Measurements from ENCODE around the gene HJURP.

HJURP gene

GRCh38 chr2:233813236-233814055 is 40.9 kb downstream of the HJURP start:
- no peak for DNase-seq

DNA sequence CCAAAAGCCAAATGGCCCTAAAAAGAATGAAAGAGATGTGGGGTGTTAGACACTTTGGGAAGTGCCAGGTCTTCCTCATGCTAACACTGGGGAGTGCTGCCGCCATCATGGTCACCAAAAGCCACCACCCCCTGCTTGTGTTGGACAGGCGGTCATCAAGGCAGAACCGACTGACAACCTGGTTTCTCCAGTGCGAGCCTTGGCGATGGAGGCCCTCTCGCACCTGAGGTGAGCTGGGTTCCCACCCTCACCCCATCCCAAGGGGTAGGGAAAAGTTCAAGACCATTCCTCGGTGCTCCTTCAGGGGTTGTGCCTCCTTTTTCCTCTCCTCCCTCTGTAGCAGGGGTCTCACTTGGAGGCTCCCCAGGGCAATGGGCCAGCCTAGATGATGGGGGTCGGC is 42.6 kb downstream of the HJURP start:
- DNase-seq: no peak

GRCh38 chr2:233811087-233811486 is 43.2 kb downstream of the HJURP start:
- no peak for DNase-seq

DNA sequence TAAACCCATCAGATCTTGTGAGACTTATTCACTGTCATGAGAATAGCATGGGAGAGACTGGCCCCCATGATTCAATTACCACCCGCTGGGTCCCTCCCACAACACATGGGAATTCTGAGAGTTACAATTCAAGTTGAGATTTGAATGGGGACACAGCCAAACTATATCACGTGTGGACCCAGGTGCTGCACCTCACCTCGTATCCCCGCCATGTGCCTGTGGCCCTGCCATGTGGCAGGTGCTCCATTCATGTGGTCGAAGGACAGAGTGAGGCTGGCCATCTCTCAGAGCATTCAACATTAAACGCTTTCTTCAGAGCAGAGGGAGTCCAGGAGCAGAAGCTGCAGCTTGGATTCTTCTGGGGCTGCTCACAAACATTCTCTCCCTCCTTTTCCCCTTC is 44.0 kb downstream of the HJURP start:
- no peak for DNase-seq

DNA sequence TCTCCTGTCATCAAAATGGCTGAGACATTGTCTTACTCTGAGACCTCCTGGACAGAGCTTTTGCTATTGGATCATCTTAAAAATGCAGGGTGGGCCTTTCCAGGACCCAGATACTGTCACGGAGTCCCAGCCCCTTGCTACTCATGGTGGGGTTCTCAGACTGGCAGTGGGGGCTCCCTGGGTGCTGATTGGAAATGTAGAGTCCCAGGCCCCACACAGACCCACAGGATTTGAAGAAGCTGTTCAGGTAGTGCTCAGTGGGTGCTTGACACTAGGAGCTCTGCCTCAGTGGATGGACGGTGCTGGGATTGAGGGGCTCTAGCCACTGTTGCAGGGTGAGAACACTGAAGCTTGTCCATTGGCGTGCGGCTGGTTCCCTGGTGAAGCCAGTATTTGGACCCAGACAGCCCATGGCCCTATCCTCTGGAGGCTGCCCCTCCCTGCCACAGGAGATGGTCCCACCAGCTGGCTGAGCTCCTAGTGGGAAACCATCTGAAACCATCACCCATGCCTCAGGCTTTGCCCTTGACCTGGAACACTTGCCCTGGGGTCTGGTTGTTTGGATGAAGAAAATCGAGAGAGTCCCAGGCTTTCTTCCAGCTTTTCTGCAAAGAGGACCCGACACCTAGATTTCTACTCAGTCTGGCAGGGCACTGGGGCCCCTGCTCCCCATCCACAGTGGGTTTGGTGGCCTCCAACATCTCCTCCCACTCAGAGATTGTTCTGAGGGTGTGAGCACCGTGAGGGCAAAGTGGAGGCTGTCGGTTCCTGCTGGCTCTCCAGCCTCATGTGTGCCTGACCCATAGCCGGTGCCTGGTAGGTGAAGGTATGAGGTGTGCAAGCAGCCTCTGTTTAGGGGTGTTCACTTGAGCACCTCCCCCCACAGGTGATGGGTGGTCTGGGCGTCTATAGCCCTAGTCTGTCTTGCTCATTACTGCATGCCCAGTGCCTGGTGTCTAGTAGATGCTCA is 46.1 kb downstream of the HJURP start:
- DNase-seq: no peak

GRCh38 chr2:233807215-233807865 is 47.0 kb downstream of the HJURP start:
- DNase-seq: no peak

DNA sequence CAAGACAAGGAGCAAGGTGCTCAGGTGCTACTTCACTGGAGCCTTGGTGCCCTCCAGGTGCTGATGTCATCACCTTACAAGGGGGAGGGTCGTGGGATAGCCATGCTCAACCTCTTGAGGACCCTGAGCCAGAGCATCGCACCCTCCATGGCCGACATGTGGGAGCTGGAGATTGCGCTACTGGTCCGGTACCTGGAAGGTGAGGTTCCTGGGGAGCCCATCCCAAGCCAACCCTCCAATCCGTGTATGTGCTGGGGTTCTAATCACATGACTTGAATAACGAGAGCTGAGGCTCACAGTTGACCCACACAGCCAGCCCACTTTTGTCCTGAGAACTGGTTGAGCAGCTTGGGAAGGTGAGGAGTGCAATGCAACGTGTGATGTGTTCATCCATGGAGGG is 50.3 kb downstream of the HJURP start:
- DNase-seq: no peak

- no peak for DNase-seq
These were observed 50.9 kb downstream of the HJURP start for GRCh38 chr2:233803292-233803911.

GRCh38 chr2:233802132-233802815 is 52.1 kb downstream of the HJURP start:
- DNase-seq: no peak

GRCh38 chr2:233801357-233802131 is 52.8 kb downstream of the HJURP start:
- DNase-seq: no peak

GRCh38 chr2:233800208-233800607 is 54.1 kb downstream of the HJURP start:
- DNase-seq: no peak

GRCh38 chr2:233799716-233800115 is 54.6 kb downstream of the HJURP start:
- no peak for DNase-seq

DNA sequence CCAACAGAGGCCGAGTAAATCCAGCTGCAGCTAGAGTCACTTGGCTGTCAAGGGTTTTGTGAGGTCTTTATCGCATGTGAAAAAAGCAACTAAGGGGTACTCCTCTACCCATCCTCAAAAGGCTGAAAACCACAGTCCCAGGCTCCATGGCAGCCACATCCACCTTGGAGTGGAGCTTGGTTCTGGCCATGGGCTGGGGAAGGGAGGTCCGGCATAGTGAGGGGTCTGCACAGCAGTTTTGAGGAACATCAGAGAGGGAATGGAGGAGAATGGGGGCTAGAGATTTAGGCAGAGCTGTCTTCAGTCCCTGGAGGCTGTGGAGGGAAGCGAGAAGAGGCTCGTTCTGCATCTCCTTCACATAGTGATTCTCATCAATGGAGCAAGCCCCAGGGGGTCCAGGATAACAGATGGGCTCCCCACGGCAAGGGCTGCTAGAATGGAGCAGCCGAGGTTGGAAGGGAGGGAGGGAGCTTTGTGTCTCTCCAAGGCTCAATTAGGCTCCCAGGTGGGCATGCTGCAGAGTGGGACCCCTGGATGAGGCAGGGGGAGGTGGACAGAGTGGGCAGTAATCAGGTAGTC is 55.2 kb downstream of the HJURP start:
- DNase-seq: no peak

- no peak for DNase-seq
These were observed 55.8 kb downstream of the HJURP start for GRCh38 chr2:233798335-233799086.

DNA sequence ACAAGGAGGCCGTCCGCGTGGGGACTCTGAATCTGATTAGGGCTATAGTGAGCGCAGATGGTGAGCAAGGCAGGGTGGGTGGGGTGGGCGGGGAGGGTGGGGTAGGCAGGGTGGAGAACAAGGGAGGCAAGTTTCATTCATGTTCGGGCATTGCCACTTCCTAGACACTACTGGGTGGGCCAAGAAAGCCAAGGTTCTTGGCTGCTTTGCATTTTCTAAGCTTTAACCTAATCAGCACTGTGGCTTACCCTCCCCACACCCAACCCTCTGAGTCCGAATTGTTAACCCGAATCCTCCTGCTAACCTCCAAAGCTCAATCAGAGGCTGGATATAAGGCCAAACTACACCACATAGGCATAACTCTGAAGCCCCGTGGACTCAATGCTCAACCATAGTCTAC is 58.1 kb downstream of the HJURP start:
- no peak for DNase-seq

DNA sequence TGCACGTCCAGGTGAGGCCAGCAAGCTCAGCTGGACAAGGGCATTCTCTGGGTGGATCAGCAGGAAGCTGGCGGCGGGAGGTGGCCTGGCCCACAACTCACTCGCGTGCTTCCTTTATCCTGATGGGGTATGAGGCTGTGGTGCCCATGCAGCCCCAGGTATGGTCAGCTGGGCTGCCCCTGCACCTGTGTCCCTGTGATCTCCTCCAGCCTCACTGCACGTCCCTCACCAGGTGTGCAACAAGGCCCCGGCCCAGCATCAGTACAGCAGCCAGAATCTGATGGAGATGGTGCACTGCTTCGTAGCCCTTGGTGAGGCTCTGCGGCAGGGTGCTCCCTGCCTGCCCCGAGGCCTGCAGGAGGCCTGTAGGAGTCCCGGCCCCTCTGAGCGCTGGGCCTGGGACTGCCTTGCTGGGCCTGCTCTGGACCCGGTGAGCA is 58.6 kb downstream of the HJURP start:
- DNase-seq: no peak

DNA sequence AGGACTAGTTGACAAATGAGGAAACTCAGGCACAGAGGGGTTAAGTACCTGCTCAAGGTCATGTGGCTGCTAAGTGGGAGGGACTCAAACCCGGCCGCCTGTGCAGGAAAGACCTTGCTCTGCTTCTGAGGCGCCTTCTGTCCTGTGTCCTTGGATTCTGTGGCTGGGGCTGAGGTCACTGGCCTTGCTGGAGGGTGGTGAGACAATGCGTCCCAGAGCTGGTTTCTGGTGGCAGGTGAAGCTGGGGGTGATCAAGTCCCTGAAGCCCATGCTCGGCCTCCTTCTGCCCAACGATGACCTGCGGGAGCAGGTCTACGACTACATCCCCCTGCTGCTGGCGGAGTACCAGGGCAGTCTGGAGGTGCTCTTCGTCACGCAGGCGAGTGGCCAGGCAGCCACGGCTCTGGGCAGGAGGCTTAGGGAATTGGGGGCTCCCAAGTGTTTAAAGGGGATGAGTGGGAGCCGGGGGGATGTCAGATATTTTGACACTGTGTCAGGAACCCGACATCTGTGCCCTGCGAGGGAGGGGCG is 60.1 kb downstream of the HJURP start:
- DNase-seq: no peak

DNA sequence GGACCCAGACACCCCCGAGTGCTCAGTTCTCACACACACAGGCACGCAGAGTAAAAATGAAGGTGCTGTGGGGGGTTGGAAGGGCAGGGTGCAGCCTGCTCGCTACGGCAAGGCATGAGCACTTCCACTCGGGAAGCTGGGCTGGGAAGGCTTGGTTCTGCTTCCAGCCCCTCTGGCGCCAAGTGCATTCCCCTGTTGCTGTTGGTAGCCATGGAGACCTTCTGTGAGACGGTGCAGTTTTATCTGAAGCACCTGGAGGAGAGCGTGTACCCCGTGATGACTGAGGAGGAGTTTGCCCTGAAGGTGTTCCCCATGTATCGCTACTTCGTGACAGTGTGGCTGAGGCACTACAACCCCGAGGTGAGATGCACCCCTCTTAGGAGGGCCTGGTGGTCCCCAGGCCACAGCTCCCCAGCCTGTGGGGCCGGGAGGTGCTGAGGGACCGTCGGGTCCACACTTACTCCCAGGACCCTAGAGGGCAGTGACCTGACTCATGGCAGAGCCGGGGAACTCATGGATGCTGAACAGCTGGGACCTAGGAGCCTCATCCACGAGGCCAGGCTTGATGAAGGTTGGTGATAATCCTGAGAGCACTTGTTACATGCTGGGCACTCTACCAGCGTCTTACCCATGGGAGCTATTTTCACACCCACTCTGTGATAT is 60.7 kb downstream of the HJURP start:
- DNase-seq: no peak

- DNase-seq: no peak
These were observed 61.6 kb downstream of the HJURP start for GRCh38 chr2:233792720-233793119.
